GM12878 (cell line): ENCODE data around the gene CRTC3. TPM values are rescaled to one million over a fixed set of nuclear protein-coding genes. Genes with fewer than 3 reads are reported as not detected.

Source experiments
- ATAC-seq: fragments of 200-7000 bp; cut with Tn5 transposase; 3 replicates; pipeline ENCODE4 v1.9.1; 2020; ENCODE audit warnings: mild to moderate bottlenecking, moderate library complexity
- BruUV-seq: library from RNA; stranded (reverse); fragments of 400-500 nt; replicated peaks from 2 replicates; lab custom pipeline; 2021; lab: Mats Ljungman, UMichigan
- CTCF ChIA-PET: fragments of 300-600 bp; sonication (Branson Sonifier 250); formaldehyde crosslinking; extraction: SDS; loops from one replicate; lab custom pipeline; 2021; ENCODE audit warnings: inconsistent platforms; lab: Yijun Ruan, JAX
- POLR2A ChIA-PET: fragments of 350-600 bp; formaldehyde crosslinking; extraction: SDS; loops from one replicate; lab custom pipeline; 2021; ENCODE audit warnings: inconsistent platforms; lab: Charles Lee
- RAD21 ChIA-PET: fragments of 300-600 bp; sonication (Branson Sonifier 250); formaldehyde crosslinking; loops from one replicate; lab custom pipeline; 2023; ENCODE audit warnings: antibody characterized with exemption; ENCODE audit not compliant: unreplicated experiment; lab: Charles Lee
- SMC1A ChIA-PET: fragments of 300-600 bp; sonication (Branson Sonifier 250); formaldehyde crosslinking; loops from one replicate; lab custom pipeline; 2023; ENCODE audit not compliant: unreplicated experiment, uncharacterized antibody; lab: Charles Lee
- DNase-seq: peaks from one replicate; pipeline ENCODE4 v3.0.0-alpha.2; 2011; ENCODE audit warnings: low read depth, low spot score
- FAIRE-seq: peaks from 3 replicates; lab custom pipeline; 2011; peaks lifted over from hg19 to GRCh38; lab: Jason Lieb, UNC
- H2AFZ ChIP-seq: 2 replicates; pipeline ENCODE4 v1.6.0; 2011; ENCODE audit warnings: low read depth, low read length, control low read depth; ENCODE audit not compliant: control insufficient read depth
- H3K27ac ChIP-seq: 2 replicates; pipeline ENCODE4 v1.5.1; 2011; ENCODE audit warnings: control low read depth; ENCODE audit not compliant: control insufficient read depth, insufficient read depth
- H3K27me3 ChIP-seq, 2 experiments: replicated peaks in 1 of 2; 2 replicates each; pipeline versions ENCODE4 v1.6.0 to v1.6.1; 2011; ENCODE audit warnings: low read length in 1 of 2; ENCODE audit not compliant: control insufficient read depth in 2 of 2, insufficient read depth in 2 of 2
- H3K36me3 ChIP-seq, 2 experiments: 2 replicates each; pipeline ENCODE4 v1.5.1; 2011; ENCODE audit warnings: low read length in 1 of 2; ENCODE audit not compliant: control insufficient read depth in 2 of 2, insufficient read depth in 2 of 2
- H3K4me1 ChIP-seq: 2 replicates; pipeline ENCODE4 v1.6.1; 2011; ENCODE audit warnings: mild to moderate bottlenecking, low read length, moderate library complexity, mixed read lengths; ENCODE audit not compliant: control insufficient read depth, insufficient read depth
- H3K4me2 ChIP-seq: 2 replicates; pipeline ENCODE4 v1.6.0; 2011; ENCODE audit warnings: control low read depth; ENCODE audit not compliant: control insufficient read depth, insufficient read depth
- H3K4me3 ChIP-seq: fragments of 200-600 bp; sonication (generic); 2 replicates; pipeline ENCODE4 v1.5.1; 2016
- H3K79me2 ChIP-seq: 2 replicates; pipeline ENCODE4 v1.6.0; 2011; ENCODE audit warnings: low read length; ENCODE audit not compliant: control insufficient read depth, insufficient read depth
- H3K9ac ChIP-seq: 2 replicates; pipeline ENCODE4 v1.8.0; 2011; ENCODE audit warnings: low read length, control low read depth, mixed read lengths; ENCODE audit not compliant: control insufficient read depth, insufficient read depth
- H3K9me3 ChIP-seq: replicated peaks from 3 replicates; pipeline ENCODE4 v1.5.1; 2011; ENCODE audit warnings: mild to moderate bottlenecking, low read length; ENCODE audit not compliant: control insufficient read depth, insufficient read depth
- H4K20me1 ChIP-seq: 2 replicates; pipeline ENCODE4 v1.6.0; 2011; ENCODE audit not compliant: control insufficient read depth, insufficient read depth
- ATF7 ChIP-seq: fragments of 450-650 bp; IDR thresholded peaks from 2 replicates; pipeline ENCODE4 v1.6.1; 2016; ENCODE audit warnings: low read depth, mild to moderate bottlenecking
- BHLHE40 ChIP-seq, 2 experiments: fragments of 450-650 bp in 1 of 2; IDR thresholded peaks; 2 replicates each; pipeline ENCODE4 v1.6.1; 2011 to 2017; ENCODE audit warnings: low read depth in 2 of 2, borderline replicate concordance in 1 of 2, improper control_type of control experiment in 1 of 2, low read length in 1 of 2, mild to moderate bottlenecking in 1 of 2
- CEBPB ChIP-seq, 2 experiments: fragments of 150-350 bp in 1 of 2; IDR thresholded peaks; 2 replicates each; pipeline ENCODE4 v1.6.1; 2012 to 2014; ENCODE audit warnings: low read depth in 2 of 2, low read length in 2 of 2, borderline replicate concordance in 1 of 2, inconsistent platforms in 1 of 2
- CHD2 ChIP-seq: IDR thresholded peaks from 2 replicates; pipeline ENCODE4 v1.6.1; 2011; ENCODE audit warnings: low read depth, low read length, improper control_type of control experiment, borderline replicate concordance
- MTA2 ChIP-seq: fragments of 450-650 bp; IDR thresholded peaks from 2 replicates; pipeline ENCODE4 v1.6.1; 2016; ENCODE audit warnings: low read depth, mild to moderate bottlenecking, moderate library complexity
- MTA3 ChIP-seq: IDR thresholded peaks from 2 replicates; pipeline ENCODE4 v1.6.1; 2012; ENCODE audit warnings: low read length, inconsistent platforms, borderline replicate concordance
- NFYA ChIP-seq: IDR thresholded peaks from 2 replicates; pipeline ENCODE4 v1.6.1; 2011; ENCODE audit warnings: low read depth, mild to moderate bottlenecking, low read length, improper control_type of control experiment, borderline replicate concordance
- PAX8 ChIP-seq: fragments of 450-650 bp; IDR thresholded peaks from 2 replicates; pipeline ENCODE4 v1.6.1; 2017; ENCODE audit warnings: mild to moderate bottlenecking, moderate library complexity
- SPI1 ChIP-seq: IDR thresholded peaks from 2 replicates; pipeline ENCODE4 v1.6.1; 2011; ENCODE audit warnings: low read depth, mild to moderate bottlenecking, low read length, moderate library complexity, borderline replicate concordance; ENCODE audit not compliant: insufficient read depth
- TBL1XR1 ChIP-seq: IDR thresholded peaks from 2 replicates; pipeline ENCODE4 v1.6.1; 2012; ENCODE audit warnings: low read depth, low read length, improper control_type of control experiment
- TCF7 ChIP-seq: IDR thresholded peaks from 2 replicates; pipeline ENCODE4 v1.6.1; 2014; ENCODE audit warnings: antibody characterized with exemption, borderline replicate concordance
- ZNF592 ChIP-seq: fragments of 450-650 bp; IDR thresholded peaks from 2 replicates; pipeline ENCODE4 v1.6.1; 2017; ENCODE audit warnings: mild to moderate bottlenecking, moderate library complexity
- ZNF687 ChIP-seq: fragments of 450-650 bp; IDR thresholded peaks from 2 replicates; pipeline ENCODE4 v1.6.1; 2017; ENCODE audit warnings: mild to moderate bottlenecking, moderate library complexity
- WGBS: methylation state at CpG from one replicate; pipeline ENCODE4 v1.1.6; 2016; ENCODE audit warnings: low lambda C conversion rate; ENCODE audit not compliant: insufficient replicate concordance, insufficient coverage; ENCODE audit errors: missing lambda C conversion rate; 5-methylcytosine and 5-hydroxymethylcytosine counted together
- in situ Hi-C: fragments of 300-500 bp; cut with MboI; formaldehyde crosslinking; loops from 9 replicates; pipeline ENCODE4 v1.14.3; 2018; ENCODE audit warnings: mixed read lengths
- intact Hi-C: fragments of 100-400 bp; cut with micrococcal nuclease; formaldehyde crosslinking; loops from one replicate; pipeline ENCODE4 v1.14.2; 2022; ENCODE audit not compliant: unreplicated experiment
- polyA plus RNA-seq, 11 experiments: library from polyadenylated mRNA; depleted of rRNA in 4 of 11; unstranded in 6 of 11; stranded (reverse) in 5 of 11; fragments of >200 nt; fragmentation: Nextera tagmentation in 4 of 11; fragmentation: Illumina TruSeq in 1 of 11; extraction: Ambion mirVana in 4 of 11; extraction: Trizol in 1 of 11; gene quantifications; 1 replicate in 1 of 11; 2 replicates in 10 of 11; pipeline versions ENCODE4 v1.2.1 to v1.2.3, GENCODE V29; 2011 to 2016; ENCODE audit warnings: inconsistent platforms in 2 of 11, missing spikeins in 2 of 11, low read depth in 1 of 11
- total RNA-seq, 4 experiments: library from RNA; depleted of rRNA in 3 of 4; stranded (reverse); fragments of >200 nt in 3 of 4; fragmentation: Illumina TruSeq in 1 of 4; extraction: Trizol in 1 of 4; gene quantifications; 2 replicates each; pipeline versions ENCODE4 v1.2.1 to v1.2.3, GENCODE V29; 2013 to 2021

CRTC3 gene
- total and polyA plus RNA-seq, 10 of the 15 experiments (the other 5 are each of a cell fraction or from before 2014, with no cell fraction given): 3.5 to 36.9 (median 18.9) TPM

GRCh38 chr15:90594301-90594738, 64.6 kb downstream of the CRTC3 start:
- Histone ChIP-seq H3K4me2 (peak overlapping the region; percentile 81), H3K36me3 (peaks cover 0 to 5% of the 10 kb centered on the region in 2 experiments; a peak in 2 of 4 replicates)
- in situ Hi-C loops: no loop called here
- TF ChIP-seq PAX8 (no peak), TCF7 (no peak), SPI1 (peak; percentile 43), CEBPB (IDR thresholded peaks at IDR 0.05; ENCODE audit: borderline replicate concordance in 1 of 2, low read depth in 2 of 2, low read length in 2 of 2) (no peak), ATF7 (no peak), MTA2 (0 out of 2 replicates have a peak, but pooled peaks have one; percentile 9), TBL1XR1 (0 out of 2 replicates have a peak, but pooled peaks have one; percentile 36), BHLHE40 (IDR thresholded peaks at IDR 0.05; ENCODE audit: borderline replicate concordance in 1 of 2, low read depth in 2 of 2, low read length in 1 of 2) (0 out of 4 replicates have a peak, but pooled peaks have one; percentile 7 to 12), ZNF592 (no peak), CHD2 (0 out of 2 replicates have a peak, but pooled peaks have one; percentile 26), MTA3 (0 out of 2 replicates have a peak, but pooled peaks have one; percentile 55), NFYA (no peak), ZNF687 (0 out of 2 replicates have a peak, but pooled peaks have one; percentile 30)

More at GRCh38 chr15:90594301-90594738, 64.6 kb downstream of the CRTC3 start:
- RAD21 ChIA-PET: interaction anchor here (0.7 to 2.2 kb wide), 7 partner anchors 8 to 64 kb away, joined by 3 to 11 read pairs (median 4); partner anchors contain the start of gene CRTC3
- Histone ChIP-seq H2AFZ (peak overlapping the region; percentile 63), H3K79me2 (peaks cover 4% of the 10 kb centered on the region), H3K27me3 (no peaks in the 10 kb centered on the region), H3K4me1 (peaks cover 64% of the 10 kb centered on the region), H3K27ac (peak overlapping the region; percentile 77), H4K20me1 (no peaks in the 10 kb centered on the region), H3K9ac (peak overlapping the region; percentile 25), H3K4me3 (peak overlapping the region; percentile 35; the same call in 1 of the 2 replicates), H3K9me3 (no peaks in the 10 kb centered on the region; the same call in 2 of the 3 replicates)
- DNase-seq (peak; percentile 80), FAIRE-seq (peak; percentile 83), ATAC-seq (peak; percentile 55)
- BruUV-seq: no TSS peak
- SMC1A ChIA-PET: interaction anchor here (0.6 to 3.2 kb wide), 9 partner anchors 9 to 336 kb away, joined by 3 to 13 read pairs (median 5); no protein-coding TSS in a partner anchor
- intact Hi-C loops: loop anchor here (2.0 kb wide), 1 partner anchor 66 kb away; no protein-coding TSS in a partner anchor
- POLR2A ChIA-PET: interaction anchor here (0.6 to 2.4 kb wide), 6 partner anchors 9 to 337 kb away, joined by 3 to 9 read pairs (median 3); no protein-coding TSS in a partner anchor
- under 1% methylated on average over 10 of the region's 10 CpGs for WGBS
- CTCF ChIA-PET: interaction anchor here (0.9 to 1.5 kb wide), 2 partner anchors 17 to 37 kb away, joined by 3 read pairs; no protein-coding TSS in a partner anchor
